GM03348 (cell line): ENCODE results near the gene MSRB1.
A peak's percentile ranks its signal among the peaks of the same experiment; 100 is the strongest.

Experiments used
- DNase-seq: peaks from one replicate; pipeline ENCODE4 v3.0.0; 2012; ENCODE audit warnings: low spot score

Gene MSRB1

GRCh38 chr16:1942810-1943726, at the start of gene MSRB1:
Gene MSRB1, minus strand, starts transcription at chr16:1943199. Its CDS starts 43 bp downstream, at chr16:1943156.
- DNase-seq, result peak; percentile 100

- DNase-seq, result peak; percentile 97
Measured at GRCh38 chr16:1991948-1992703, 49.1 kb upstream of the MSRB1 start.

- DNase-seq, result no peak
Measured at GRCh38 chr16:1991588-1991947, 48.6 kb upstream of the MSRB1 start.

- no peak for DNase-seq
Measured at GRCh38 chr16:1991135-1991551, 48.1 kb upstream of the MSRB1 start.

GRCh38 chr16:1990351-1991134, 47.5 kb upstream of the MSRB1 start:
- no peak for DNase-seq

GRCh38 chr16:1990101-1990350, 47.0 kb upstream of the MSRB1 start:
- no peak for DNase-seq

GRCh38 chr16:1989209-1990100, 46.5 kb upstream of the MSRB1 start, which contains the start of gene SYNGR3:
Gene SYNGR3, plus strand, starts transcription at chr16:1989970. Its CDS starts 133 bp downstream, at chr16:1990103.
- peak; percentile 47 for DNase-seq

GRCh38 chr16:1987198-1987597, 44.2 kb upstream of the MSRB1 start:
- DNase-seq, result no peak

- no peak for DNase-seq
Measured at GRCh38 chr16:1985466-1986150, 42.6 kb upstream of the MSRB1 start.

GRCh38 chr16:1984347-1985225, 41.6 kb upstream of the MSRB1 start:
- peak; percentile 31 for DNase-seq

- peak; percentile 99 for DNase-seq
Measured at GRCh38 chr16:1983544-1984346, 40.7 kb upstream of the MSRB1 start, which contains the start of gene GFER. Gene GFER, plus strand, starts transcription at chr16:1984193. Its CDS starts 26 bp downstream, at chr16:1984219.

GRCh38 chr16:1982991-1983543, 40.1 kb upstream of the MSRB1 start:
- no peak for DNase-seq

GRCh38 chr16:1982013-1982433, 39.0 kb upstream of the MSRB1 start:
- no peak for DNase-seq

- DNase-seq, result no peak
Measured at GRCh38 chr16:1981398-1981836, 38.4 kb upstream of the MSRB1 start, which contains the start of gene NOXO1. Gene NOXO1, minus strand, starts transcription at chr16:1981469. Its CDS starts 290 bp downstream, at chr16:1981179.

- no peak for DNase-seq
Measured at GRCh38 chr16:1980770-1981087, 37.7 kb upstream of the MSRB1 start.

- DNase-seq, result no peak
Measured at GRCh38 chr16:1980030-1980769, 37.2 kb upstream of the MSRB1 start.

GRCh38 chr16:1979271-1980029, 36.5 kb upstream of the MSRB1 start:
- DNase-seq, result no peak
